ENCODE measurements around the gene C17orf75. TPM values are rescaled to one million over a fixed set of nuclear protein-coding genes. Genes with fewer than 3 reads are reported as not detected.

C17orf75 gene
- total RNA-seq, 2 experiments from 2014 or later: 66.1 to 70.9 TPM

- CTCF ChIA-PET (ENCODE audit: unreplicated experiment): no interaction called here
Observed at GRCh38 chr17:32383926-32384434, 42.0 kb upstream of the C17orf75 start.

GRCh38 chr17:32382526-32383223, 40.7 kb upstream of the C17orf75 start:
- Histone ChIP-seq H3K36me3 (ENCODE audit: insufficient read depth, low read length) (peaks cover 57% of the 10 kb centered on the region), H3K79me2 (ENCODE audit: insufficient read depth, low read depth, low read length) (no peaks in the 10 kb centered on the region; the same call in 1 of the 2 replicates), H3K9me2 (ENCODE audit: insufficient read depth, low read length) (no peaks in the 10 kb centered on the region), H3K4me3 (ENCODE audit: low read depth, low read length, poor library complexity, severe bottlenecking) (no peak overlapping the region), H3K27ac (ENCODE audit: low read depth, low read length, poor library complexity, severe bottlenecking) (no peak overlapping the region), H3K9me3 (ENCODE audit: low read length) (no peaks in the 10 kb centered on the region), H2AFZ (ENCODE audit: low read length) (no peak overlapping the region), H3K4me1 (ENCODE audit: insufficient read depth, low read length, poor library complexity, severe bottlenecking) (no peaks in the 10 kb centered on the region), H4K20me1 (ENCODE audit: insufficient read depth, low read length) (no peaks in the 10 kb centered on the region), H3K4me2 (ENCODE audit: low read length) (no peak overlapping the region)
- intact Hi-C loops (cut with micrococcal nuclease; ENCODE audit: unreplicated experiment): loop anchor here (5.0 kb wide), 1 partner anchor 50 kb away; no protein-coding TSS in a partner anchor
- CTCF ChIA-PET (ENCODE audit: unreplicated experiment): no interaction called here
- TF ChIP-seq CTCF (conservative IDR thresholded peaks at IDR 0.05; ENCODE audit: low read length): no peak
- no peak for TF ChIP-seq EZH2phosphoT487 (IDR thresholded peaks at IDR 0.05; ENCODE audit: borderline replicate concordance, low read depth, low read length)
- no peak for DNase-seq (ENCODE audit: low spot score)
- no TSS peak for BruUV-seq (replicated peaks)
- POLR2A ChIA-PET: no interaction called here

More at GRCh38 chr17:32383926-32384434, 42.0 kb upstream of the C17orf75 start:
- intact Hi-C loops (cut with micrococcal nuclease; ENCODE audit: unreplicated experiment): loop anchor here (5.0 kb wide), 1 partner anchor 48 kb away; no protein-coding TSS in a partner anchor
- Histone ChIP-seq H3K4me2 (ENCODE audit: low read length) (no peak overlapping the region), H3K4me1 (ENCODE audit: insufficient read depth, low read length, poor library complexity, severe bottlenecking) (no peaks in the 10 kb centered on the region), H3K9me3 (ENCODE audit: low read length) (no peaks in the 10 kb centered on the region), H3K36me3 (ENCODE audit: insufficient read depth, low read length) (peaks cover 44% of the 10 kb centered on the region), H4K20me1 (ENCODE audit: insufficient read depth, low read length) (no peaks in the 10 kb centered on the region), H3K27ac (ENCODE audit: low read depth, low read length, poor library complexity, severe bottlenecking) (no peak overlapping the region), H2AFZ (ENCODE audit: low read length) (no peak overlapping the region), H3K9me2 (ENCODE audit: insufficient read depth, low read length) (no peaks in the 10 kb centered on the region), H3K79me2 (ENCODE audit: insufficient read depth, low read depth, low read length) (no peaks in the 10 kb centered on the region; the same call in 1 of the 2 replicates), H3K4me3 (ENCODE audit: low read depth, low read length, poor library complexity, severe bottlenecking) (no peak overlapping the region)
- no TSS peak for BruUV-seq (replicated peaks)
- POLR2A ChIA-PET: interaction anchor here (0.7 kb wide), 1 partner anchor 449 kb away, joined by 3 read pairs; no protein-coding TSS in a partner anchor
- DNase-seq (ENCODE audit: low spot score): no peak
- TF ChIP-seq EZH2phosphoT487 (IDR thresholded peaks at IDR 0.05; ENCODE audit: borderline replicate concordance, low read depth, low read length): no peak
- TF ChIP-seq CTCF (conservative IDR thresholded peaks at IDR 0.05; ENCODE audit: low read length): no peak

- DNase-seq (ENCODE audit: low spot score): no peak
- no peak overlapping the region for H3K27ac ChIP-seq (ENCODE audit: low read depth, low read length, poor library complexity, severe bottlenecking)
- H3K79me2 ChIP-seq (ENCODE audit: insufficient read depth, low read depth, low read length): peaks cover 53% of the 10 kb centered on the region; the same call in 1 of the 2 replicates
- no peaks in the 10 kb centered on the region for H3K9me2 ChIP-seq (ENCODE audit: insufficient read depth, low read length)
- H3K36me3 ChIP-seq (ENCODE audit: insufficient read depth, low read length): peaks cover 97% of the 10 kb centered on the region
- H3K4me1 ChIP-seq (ENCODE audit: insufficient read depth, low read length, poor library complexity, severe bottlenecking): no peaks in the 10 kb centered on the region
- ChIA-PET POLR2A (interaction anchor here (0.9 kb wide), 1 partner anchor 69 kb away, joined by 3 read pairs; no protein-coding TSS in a partner anchor), CTCF (ENCODE audit: unreplicated experiment) (no interaction called here)
- no peak overlapping the region for H3K4me2 ChIP-seq (ENCODE audit: low read length)
- no peaks in the 10 kb centered on the region for H3K9me3 ChIP-seq (ENCODE audit: low read length)
- no peak for TF ChIP-seq EZH2phosphoT487 (IDR thresholded peaks at IDR 0.05; ENCODE audit: borderline replicate concordance, low read depth, low read length)
- no peak for TF ChIP-seq CTCF (conservative IDR thresholded peaks at IDR 0.05; ENCODE audit: low read length)
- peaks cover 5% of the 10 kb centered on the region; the same call in 1 of the 2 replicates for H4K20me1 ChIP-seq (ENCODE audit: insufficient read depth, low read length)
- intact Hi-C loops (cut with micrococcal nuclease; ENCODE audit: unreplicated experiment): no loop called here
- no peak overlapping the region for H3K4me3 ChIP-seq (ENCODE audit: low read depth, low read length, poor library complexity, severe bottlenecking)
- no peak overlapping the region for H2AFZ ChIP-seq (ENCODE audit: low read length)
- BruUV-seq (replicated peaks): no TSS peak
Observed at GRCh38 chr17:32370426-32370825, 28.5 kb upstream of the C17orf75 start.
